Posterior cingulate gyrus (tissue), 11 donors: ENCODE results near the gene HOXA6.

Experiments used
- DNase-seq, 10 donors: peaks; one replicate each; pipeline versions ENCODE4 v3.0.0 to v3.0.0-alpha.2; 2020 to 2021; ENCODE audit warnings: mixed read lengths in 3 of 10
- intact Hi-C: fragments of 100-400 bp; cut with DNase I; formaldehyde crosslinking; loops from one replicate; pipeline ENCODE4 v1.15.1; 2023

The HOXA6 gene

DNA sequence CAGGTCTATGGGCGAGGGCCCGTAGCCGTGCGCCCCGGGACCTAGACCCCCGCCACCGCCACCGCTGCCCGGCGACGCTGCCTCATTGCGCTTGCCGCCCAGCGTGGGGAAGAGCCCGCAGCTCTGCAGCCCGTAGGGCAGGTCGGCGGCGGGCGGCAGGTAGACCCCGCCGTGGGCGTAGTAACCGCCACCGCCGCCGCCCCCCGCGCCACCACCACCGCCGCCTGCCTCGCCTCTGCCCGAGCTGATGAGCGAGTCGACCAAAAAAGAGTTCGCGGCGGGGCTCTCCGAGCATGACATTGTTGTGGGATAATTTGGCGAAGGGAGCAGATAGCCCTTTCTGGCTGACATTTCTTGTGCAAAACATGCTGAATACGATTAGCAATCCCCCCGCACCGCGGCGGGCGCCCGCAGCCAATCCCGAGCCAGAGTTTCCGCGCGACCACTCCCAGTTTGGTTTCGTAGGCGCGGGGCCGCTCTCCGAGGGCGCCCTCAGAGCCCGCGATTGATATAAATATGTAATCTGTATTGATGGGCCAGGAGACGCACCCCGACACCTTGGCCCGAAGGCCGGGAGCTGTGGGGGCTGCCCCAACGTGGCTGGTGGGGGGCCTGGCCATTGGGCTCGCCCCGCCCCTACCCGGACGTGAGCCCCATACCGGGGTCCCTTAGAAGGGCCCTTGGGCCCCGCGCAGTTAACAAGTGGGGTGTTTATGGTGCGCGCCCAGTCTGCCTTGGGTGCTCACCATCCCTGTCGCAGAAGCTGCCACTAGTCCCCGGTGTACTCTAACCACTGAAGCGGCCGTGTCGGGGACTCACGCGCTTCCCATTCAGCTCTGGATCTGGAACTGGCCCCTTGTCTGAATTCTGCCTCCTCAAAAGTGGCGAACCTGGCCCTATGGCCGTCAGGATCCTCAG is 26.6 kb upstream of the HOXA6 start, which contains the start of gene HOXA10:
HOXA10 (minus strand) TSS at position 365 of the 918 bp plus-strand sequence; CDS start at position 351, 14 bp downstream.
- peak in 4 of 10 donors; percentile 2 to 80 (median 64) for DNase-seq
- intact Hi-C loops: no loop called here

DNA sequence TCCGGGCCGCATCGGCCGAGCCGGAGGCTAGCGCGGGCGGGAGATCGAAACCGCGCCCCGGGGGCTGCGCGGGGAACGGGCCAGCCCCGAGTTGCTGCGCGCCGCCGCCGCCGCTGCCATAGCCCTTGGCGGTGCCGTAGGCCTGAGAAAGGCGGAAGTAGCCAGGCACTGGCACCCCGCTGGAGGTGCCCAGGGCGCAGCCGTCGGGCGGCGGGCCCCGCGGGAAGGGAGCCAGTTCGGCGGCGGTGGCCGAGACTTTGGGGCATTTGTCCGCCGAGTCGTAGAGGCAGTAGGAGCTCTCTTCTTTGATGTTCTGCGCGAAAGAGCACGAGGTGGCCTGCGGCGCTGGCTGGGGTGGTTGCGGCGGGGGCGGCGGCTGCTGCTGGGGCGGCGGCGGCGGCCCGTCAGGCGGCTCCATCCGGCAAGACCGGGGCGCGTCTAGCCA is 26.0 kb upstream of the HOXA6 start:
- peak in 3 of 10 donors; percentile 41 to 78 (median 70) for DNase-seq
- intact Hi-C loops: no loop called here

DNA sequence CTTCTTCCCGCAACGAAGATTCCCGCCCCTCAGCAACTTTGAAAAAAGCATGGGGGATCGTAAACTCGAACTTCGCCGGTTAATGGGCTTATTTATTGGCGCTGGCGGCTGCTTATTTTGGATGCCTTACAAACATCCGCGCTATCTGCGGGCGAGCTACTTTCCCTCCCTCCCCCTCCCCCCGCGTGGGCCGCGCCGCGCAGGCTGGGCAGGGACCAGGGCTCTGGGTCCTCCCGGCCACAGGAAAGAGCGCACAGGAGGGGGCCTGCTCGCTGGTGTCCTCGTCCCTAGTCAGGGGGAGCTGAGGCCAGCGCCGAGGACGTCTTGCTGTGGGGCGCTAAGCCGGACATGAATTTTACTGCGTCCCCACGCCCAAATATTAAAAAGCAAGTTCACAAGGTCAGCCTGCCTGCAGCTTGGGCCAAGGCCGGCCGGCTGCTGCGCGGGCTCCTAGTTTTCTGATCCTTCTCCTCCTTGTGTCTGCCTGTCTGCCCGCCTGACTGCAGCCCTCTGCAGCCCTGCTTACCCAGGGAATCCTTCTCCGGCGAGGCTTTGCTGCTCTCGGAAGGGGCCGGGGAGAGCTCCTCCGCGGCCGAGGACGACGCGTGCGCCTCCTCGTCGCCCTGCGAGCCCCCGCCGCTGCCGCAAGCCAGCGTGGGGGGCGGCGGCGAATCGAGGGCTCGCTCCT is 25.4 kb upstream of the HOXA6 start:
- peak in 4 of 10 donors; percentile 4 to 75 (median 57) for DNase-seq
- intact Hi-C loops: no loop called here

DNA sequence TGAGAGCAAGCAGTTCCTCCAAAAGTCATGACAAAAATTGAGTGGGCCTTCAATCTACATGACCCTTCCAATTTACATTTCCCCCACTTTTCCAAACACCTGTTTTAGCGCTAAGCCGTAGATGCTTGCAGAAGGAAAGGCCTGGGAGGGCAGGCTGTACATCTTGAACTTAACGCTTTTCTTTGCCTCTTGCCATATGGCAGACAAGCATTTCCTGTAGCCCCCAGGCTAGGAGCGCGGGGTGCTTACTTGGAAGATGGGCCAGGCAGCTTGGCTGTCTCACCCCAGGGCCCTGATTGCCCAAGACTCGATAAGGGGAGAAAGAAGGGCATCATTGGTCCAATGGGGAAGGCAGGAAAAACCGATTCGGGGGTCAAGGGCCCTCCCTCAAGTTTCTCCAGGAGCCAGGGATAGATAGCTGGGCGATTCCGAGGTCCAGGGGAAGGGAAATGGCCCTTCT is 24.8 kb upstream of the HOXA6 start:
- intact Hi-C loops: no loop called here
- peak in 3 of 10 donors; percentile 27 to 51 (median 40) for DNase-seq

DNA sequence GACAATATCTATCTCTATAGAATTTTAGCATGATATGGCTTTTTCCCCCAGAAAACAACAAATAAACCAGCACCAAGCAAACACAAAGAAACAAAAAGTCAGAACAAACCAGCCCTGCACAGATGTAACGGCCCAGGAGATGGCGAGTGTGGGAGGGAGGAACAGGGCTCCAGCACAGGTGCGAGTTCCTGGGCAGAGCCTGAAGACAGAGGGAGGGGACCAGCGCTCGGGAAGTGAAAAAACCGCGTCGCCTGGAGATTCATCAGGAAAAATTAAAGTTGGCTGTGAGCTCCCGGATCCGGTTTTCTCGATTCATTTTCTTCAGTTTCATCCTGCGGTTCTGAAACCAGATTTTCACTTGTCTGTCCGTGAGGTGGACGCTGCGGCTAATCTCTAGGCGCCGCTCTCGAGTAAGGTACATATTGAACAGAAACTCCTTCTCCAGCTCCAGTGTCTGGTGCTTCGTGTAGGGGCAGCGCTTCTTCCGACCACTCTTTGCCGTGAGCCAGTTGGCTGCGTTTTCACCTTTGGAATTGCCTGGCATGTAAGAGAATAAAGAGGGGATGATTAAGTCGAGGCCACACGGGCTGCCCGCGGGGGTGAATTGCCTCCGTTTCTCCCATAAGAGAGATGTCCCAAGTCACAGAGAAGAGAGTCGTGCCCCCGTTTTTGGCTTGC is 24.2 kb upstream of the HOXA6 start:
- peak in 4 of 10 donors; percentile 6 to 46 (median 21) for DNase-seq
- intact Hi-C loops: no loop called here

DNA sequence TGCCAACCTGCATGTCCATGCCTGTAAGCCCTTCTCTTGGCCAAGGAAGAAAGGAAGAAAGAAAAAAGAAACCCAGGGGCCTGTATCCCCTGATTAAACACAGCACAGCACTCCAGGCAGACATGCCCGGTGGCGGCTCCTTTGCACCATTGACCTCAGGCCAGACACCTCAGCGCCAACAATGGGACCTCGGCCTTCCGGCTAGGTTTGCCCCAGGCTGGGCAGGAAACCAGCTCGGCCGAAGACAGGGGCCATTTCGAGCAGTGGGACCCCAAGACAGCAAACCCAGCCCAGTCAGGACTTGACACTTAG is 23.7 kb upstream of the HOXA6 start:
- DNase-seq: peak in 4 of 10 donors; percentile 2 to 72 (median 53)
- intact Hi-C loops: no loop called here

DNA sequence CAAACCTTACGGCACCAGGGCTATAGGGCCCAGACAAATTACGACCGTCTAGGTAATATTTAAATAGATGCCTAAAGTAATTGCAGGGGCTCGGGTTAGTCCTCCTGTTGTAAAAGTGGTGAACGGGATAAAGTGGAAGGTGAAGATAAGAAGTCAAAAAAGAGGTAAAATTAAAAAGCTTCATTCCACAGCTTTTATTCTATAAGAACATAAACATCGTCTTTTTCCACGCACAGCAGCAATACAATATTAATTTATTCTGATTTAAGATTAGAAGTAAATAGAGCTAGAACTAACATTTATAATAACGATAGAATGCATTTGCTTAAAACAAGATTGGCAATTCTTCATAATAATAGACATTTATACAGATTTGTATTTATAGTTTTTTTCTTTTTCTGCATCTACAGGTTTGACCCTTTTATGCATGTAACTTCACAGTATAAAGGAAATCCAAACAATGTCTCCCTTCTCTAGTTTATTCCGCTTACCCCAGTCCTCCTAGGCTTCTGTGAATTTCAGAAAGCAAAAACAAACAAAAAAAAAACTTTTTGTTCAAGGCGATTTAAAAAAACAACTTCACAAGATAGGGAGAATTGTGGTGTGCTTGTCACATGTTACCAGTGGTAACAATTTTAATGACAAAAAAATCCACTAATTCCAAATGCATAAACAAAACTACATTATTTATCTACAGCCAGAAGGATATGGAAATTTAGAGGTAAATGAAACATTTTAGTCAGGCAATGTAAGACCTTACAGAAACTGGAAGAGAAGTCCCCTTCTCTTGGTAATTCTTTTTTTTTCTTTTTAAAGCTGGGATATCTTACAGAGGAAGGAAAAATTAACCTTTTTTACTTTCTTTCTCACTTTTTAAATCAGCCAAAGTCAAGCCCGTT is 23.1 kb upstream of the HOXA6 start:
- DNase-seq: no peak
- intact Hi-C loops: no loop called here

DNA sequence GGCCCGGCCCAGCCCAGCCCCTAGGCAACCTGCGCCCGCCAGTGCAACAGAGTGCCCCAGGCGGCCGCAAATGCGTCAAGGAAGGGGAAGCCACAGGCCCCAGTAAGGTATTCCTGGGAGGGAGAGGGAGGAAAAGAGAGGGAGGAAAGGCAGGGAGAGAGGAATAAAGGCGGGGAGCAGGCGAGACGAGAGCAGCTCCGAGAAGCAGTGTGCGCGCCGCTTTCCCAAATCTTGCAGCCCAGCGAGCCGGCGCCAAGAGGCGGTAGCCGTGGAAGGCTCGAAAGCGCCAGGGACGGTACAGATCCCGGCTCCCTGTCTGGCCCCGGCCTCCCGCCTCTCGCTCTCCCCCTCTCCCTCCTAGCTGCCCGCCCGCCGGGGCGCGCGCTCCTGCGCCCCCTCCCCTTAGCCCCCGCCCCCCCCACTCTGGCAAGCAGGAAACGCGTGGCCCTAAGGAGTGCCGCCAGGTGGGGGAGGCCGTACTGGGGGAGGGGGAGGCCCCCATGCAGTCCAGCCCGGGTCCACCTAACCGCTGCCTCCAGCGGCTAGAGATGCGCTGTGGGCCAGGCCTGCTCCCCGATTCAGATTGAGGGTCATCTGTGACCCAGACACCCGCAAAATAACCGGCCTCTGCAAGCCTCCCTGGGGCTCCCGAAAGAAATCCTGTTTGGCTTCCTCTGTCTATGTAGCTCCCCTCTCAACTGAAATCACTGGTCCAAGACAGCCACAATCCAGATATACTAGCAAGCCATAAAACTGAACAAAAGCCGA is 22.3 kb upstream of the HOXA6 start:
- intact Hi-C loops: loop anchor here (10.0 kb wide), 1 partner anchor 1275 kb away; no protein-coding TSS in a partner anchor
- peak in 3 of 10 donors; percentile 22 to 66 (median 29) for DNase-seq

DNA sequence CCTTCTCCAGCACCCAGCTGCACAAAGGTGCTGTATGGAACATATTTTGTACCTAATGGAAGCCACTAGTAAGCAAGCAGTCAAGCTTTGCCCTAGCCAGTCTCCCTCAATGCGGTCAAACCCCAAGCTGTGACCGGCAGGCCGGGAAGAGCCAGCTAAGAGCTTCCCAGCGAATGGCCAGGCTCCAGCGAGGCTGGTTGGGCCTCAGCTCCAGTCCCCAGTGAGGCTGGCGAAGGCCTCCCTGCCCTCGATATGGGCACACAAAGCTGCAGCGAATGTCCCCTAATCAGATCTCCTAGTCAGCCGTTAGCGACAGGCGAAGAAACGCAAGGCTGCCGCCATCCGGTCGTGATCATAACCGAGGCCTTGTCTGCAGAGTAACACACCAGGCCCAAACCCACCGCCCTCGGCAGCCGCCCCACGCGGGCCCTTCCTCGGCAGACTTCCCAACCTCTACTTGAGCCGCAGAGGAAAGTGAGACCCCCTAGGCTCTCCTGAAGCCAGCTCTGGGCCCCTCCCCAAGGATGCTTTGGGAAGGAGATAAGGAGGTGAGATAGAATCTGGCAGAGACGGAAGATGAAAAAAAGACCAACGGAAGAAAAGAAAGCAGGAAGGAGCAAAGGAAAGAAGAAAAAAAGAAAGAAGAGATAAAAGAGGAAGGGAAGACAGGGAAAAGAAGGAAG is 20.8 kb upstream of the HOXA6 start:
- intact Hi-C loops: loop anchor here (10.0 kb wide), 1 partner anchor 1274 kb away; no protein-coding TSS in a partner anchor
- peak in 2 of 10 donors; percentile 58 to 74 for DNase-seq

DNA sequence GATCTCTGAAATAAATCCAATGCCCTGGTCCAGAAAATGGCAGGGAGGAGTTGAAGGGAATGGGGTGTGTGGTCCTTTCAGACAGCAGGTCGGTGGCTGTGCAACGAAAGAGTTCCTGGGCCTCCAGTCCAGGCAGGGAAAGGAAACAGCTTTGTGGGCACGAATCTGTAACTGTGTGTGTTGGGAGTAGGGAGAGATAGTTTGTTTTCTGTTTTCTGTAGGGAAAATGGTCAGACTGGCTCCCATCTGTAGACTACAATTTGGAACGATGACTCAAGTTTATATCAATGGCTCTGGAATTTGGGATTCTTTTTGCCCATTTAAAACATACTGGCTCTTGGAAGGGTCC is 20.3 kb upstream of the HOXA6 start:
- DNase-seq: no peak
- intact Hi-C loops: loop anchor here (10.0 kb wide), 1 partner anchor 1273 kb away; no protein-coding TSS in a partner anchor

DNA sequence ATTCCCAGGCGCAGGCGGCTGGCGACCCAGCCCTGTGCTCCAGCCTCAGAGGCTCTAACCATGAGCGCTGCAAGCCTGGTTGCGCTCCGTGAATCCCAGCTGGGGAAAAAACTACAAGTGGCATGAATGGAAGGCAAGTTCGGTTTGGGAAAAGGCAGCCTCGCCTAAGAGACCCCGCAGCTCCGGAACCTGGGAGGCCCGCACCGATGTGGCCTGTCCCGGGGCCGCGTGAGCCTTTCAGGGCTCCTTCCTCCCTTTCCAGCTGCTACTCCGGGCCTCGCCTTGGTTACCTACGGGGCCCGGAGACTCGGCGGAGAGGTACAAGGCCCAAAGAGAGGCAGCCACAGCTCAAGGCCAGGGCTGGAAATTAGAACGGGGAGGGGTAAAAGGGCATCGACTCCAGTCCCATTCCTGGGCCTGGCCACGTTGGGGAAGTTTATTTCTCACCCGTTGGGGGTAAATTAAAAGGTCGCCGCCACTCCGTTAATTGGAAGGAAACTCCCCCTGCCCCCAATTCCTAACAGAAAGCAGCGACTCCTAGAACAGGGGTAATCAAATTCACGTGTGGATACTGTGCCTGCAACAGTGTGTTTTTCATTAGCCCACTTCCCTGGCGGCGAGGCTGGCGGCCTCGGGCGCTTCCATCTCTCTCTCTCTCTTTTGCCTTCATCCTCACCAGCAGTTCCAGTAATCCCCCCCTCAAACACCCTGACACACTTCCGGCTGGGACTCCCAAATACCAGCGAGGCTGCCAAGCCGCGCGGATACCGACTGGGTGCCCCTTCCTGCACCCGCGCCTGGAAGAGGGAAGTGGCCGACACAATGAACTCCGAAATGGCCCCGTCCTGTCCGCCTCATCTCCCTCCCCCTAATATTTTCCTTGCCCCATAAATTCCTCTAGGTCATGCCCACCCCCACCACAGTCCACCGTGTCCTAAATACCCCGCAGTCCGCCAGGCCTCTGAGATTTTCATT is 19.2 kb upstream of the HOXA6 start:
- intact Hi-C loops: loop anchor here (10.0 kb wide), 1 partner anchor 1272 kb away; no protein-coding TSS in a partner anchor
- DNase-seq: peak in 2 of 10 donors; percentile 41 to 65

DNA sequence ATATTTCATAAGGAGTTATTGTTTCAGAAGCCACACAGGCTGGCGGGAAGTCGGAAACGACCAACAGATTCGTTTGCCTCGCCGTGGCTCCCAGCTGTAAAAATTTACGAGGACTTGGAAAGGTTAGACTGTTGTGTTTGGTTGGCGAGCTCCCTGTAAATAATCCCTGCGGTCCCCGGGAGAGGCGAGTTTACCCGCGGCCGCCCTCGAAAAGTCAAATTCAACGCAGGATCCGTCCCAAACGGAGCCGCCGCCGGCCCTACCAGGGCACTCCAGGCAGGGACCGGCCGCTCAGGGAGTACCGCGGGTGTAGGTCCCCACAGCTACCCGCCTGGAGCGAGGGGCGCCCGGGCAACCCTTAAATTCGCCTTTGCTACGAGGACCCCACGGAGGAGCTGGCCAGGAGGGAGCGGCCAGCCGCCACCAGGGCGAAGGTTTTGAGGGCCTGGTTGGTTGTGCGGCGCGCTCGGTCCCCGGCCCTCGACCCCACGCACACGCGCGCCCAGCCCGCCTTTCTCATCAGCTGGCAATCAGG is 18.5 kb upstream of the HOXA6 start:
- intact Hi-C loops: loop anchor here (10.0 kb wide), 1 partner anchor 1271 kb away; no protein-coding TSS in a partner anchor
- DNase-seq: peak in 3 of 10 donors; percentile 31 to 72 (median 33)

DNA sequence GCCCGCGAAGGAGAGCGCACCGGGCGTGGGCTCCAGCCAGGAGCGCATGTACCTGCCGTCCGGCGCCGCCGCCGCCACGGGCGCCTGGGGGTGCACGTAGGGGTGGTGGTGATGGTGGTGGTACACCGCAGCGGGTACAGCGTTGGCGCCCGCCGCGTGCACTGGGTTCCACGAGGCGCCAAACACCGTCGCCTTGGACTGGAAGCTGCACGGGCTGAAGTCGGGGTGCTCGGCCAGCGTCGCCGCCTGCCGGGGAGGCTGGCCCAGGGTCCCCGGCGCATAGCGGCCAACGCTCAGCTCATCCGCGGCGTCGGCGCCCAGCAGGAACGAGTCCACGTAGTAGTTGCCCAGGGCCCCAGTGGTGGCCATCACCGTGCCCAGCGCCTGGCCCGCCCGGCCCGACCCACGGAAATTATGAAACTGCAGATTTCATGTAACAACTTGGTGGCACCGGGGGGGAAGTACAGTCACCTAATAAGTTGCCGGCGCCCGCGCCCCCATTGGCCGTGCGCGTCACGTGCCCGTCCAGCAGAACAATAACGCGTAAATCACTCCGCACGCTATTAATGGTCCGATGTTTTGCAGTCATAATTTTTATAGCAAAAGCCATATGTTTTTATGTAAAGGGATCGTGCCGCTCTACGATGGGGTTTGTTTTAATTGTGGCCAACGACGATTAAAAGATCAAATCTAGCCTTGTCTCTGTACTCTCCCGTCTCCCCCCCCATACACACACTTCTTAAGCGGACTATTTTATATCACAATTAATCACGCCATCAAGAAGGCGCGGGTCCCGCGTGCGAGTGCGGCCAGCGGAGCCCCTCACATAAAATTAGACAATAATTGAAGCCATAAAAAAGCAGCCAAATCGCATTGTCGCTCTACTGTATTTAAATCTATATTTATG is 17.8 kb upstream of the HOXA6 start, which contains the start of gene HOXA9:
HOXA9 (minus strand) TSS at position 449 of the 907 bp plus-strand sequence; CDS start at position 369, 80 bp downstream.
- peak in 4 of 10 donors; percentile 19 to 61 (median 50) for DNase-seq
- intact Hi-C loops: loop anchor here (10.0 kb wide), 1 partner anchor 1271 kb away; no protein-coding TSS in a partner anchor

DNA sequence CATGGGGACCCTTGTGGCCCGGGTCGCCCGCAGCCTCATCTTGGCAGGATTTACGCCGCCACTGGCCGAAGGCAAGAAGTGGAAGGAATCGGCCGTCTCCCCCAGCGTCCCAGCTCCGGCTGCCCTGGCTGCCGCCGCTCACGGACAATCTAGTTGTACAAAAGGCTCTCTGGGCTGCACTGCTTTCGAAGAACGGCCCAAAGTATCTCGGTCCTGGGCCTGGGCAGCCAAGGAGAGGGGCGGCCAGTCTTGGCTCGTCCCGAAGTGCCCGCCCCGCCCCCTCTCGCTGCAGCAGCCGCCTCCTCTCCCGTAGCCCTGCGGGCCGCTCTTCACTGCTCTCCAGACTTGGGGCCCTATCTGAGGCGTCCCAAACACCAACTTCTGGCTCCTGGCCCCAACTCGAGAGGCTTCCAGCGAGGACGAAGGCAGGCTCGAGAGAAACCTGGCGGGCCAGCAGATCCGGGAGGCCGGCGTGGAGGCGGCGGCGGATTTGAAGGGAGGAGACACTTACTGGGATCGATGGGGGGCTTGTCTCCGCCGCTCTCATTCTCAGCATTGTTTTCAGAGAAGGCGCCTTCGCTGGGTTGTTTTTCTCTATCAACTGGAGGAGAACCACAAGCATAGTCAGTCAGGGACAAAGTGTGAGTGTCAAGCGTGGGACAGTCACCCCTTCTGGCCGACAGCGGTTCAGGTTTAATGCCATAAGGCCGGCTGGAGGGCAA is 17.0 kb upstream of the HOXA6 start:
- DNase-seq: peak in 3 of 10 donors; percentile 47 to 77 (median 51)
- intact Hi-C loops: loop anchor here (5.0 to 10.0 kb wide), 3 partner anchors 497 to 1270 kb away; no protein-coding TSS in a partner anchor

DNA sequence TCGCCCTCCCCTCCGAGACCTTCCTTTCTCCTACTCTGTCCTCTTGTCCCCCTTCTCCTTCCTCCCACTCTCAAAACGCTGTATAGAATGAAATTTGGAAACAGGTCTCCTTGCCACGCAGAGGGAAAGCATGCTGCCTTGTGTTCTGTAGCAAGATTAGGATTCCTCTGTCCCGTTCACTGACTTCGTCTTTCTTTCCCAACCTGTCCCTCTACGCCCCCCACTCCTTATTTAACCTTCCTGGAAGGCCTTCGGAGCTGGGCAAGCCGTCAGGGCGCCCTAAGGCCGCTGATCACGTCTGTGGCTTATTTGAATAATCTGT is 16.4 kb upstream of the HOXA6 start:
- no peak for DNase-seq
- intact Hi-C loops: loop anchor here (5.0 to 10.0 kb wide), 3 partner anchors 497 to 1269 kb away; no protein-coding TSS in a partner anchor
